Lower lobe of right lung (tissue), 2 donors: ENCODE data around the gene ZNF845. TPM values are rescaled to one million over a fixed set of nuclear protein-coding genes. Genes with fewer than 3 reads are reported as not detected.
"Not testable (repeated sequence)": the region's sequence is repeated elsewhere in the genome, so short reads cannot be mapped to it uniquely, and the experiment has no call there.

ENCODE experiments used
- ATAC-seq, 2 donors: fragments of 200-7000 bp; cut with Tn5 transposase; one replicate each; pipeline ENCODE4 v1.9.1; 2020 to 2022; ENCODE audit warnings: mild to moderate bottlenecking in 2 of 2, moderate library complexity in 2 of 2
- DNase-seq: peaks from one replicate; pipeline ENCODE4 v3.0.0-alpha.2; 2020
- H3K27ac ChIP-seq: fragments of 200-600 bp; one replicate; pipeline ENCODE4 v1.8.0; 2022
- H3K27me3 ChIP-seq: fragments of 200-600 bp; one replicate; pipeline ENCODE4 v1.8.0; 2022; ENCODE audit warnings: low read depth
- H3K36me3 ChIP-seq: fragments of 200-600 bp; one replicate; pipeline ENCODE4 v1.8.0; 2022; ENCODE audit warnings: mild to moderate bottlenecking
- H3K4me1 ChIP-seq: fragments of 200-600 bp; one replicate; pipeline ENCODE4 v1.8.0; 2022
- H3K4me3 ChIP-seq: fragments of 200-600 bp; one replicate; pipeline ENCODE4 v1.8.0; 2022; ENCODE audit warnings: mild to moderate bottlenecking
- H3K9me3 ChIP-seq: fragments of 200-600 bp; one replicate; pipeline ENCODE4 v1.8.0; 2022
- intact Hi-C: fragments of 100-400 bp; cut with DNase I; formaldehyde crosslinking; loops from one replicate; pipeline ENCODE4 v1.11.0; 2022
- total RNA-seq: library from RNA; stranded (reverse); fragmentation: NEBNext Ultra II Directional; extraction: Animal tissue kit (Norgen Biotek cat#: 25700); gene quantifications from one replicate; pipeline ENCODE4 v1.2.1, GENCODE V29; 2021
- TF ChIP-seq, protein P1 (sequence below): fragments of 200-600 bp; IDR thresholded peaks from one replicate; pipeline ENCODE4 v1.8.0; 2022; ENCODE audit warnings: antibody characterized with exemption, mild to moderate bottlenecking
- donor health status: DM: no; HTN: yes; CAD: no; lungs with severe emphysema.

ZNF845 gene
- total RNA-seq, 1 donor from 2014 or later = 8.4 TPM

DNA sequence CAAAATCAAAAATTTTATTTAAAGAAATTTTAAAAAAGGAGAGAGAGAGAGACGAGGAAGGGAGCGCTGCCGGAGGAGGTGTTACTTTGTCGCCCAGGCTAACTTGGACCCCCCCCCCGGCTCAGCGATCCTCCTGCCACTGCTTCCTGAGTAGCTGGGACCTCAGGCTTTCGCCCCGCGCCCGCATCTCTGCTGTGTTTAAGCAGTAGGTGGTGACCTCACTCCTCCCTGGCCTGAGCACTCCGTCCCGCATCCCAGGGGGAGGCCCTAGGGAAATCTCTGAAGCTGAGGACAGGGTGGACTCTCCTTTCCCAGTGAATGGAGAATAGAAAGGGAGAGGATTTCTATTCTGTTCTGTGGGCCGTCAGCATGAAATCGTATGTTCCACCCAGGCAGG is 485 bp upstream of the ZNF845 start:
- Histone ChIP-seq H3K4me1 (peaks cover 12% of the 10 kb centered on the region), H3K36me3 (no peaks in the 10 kb centered on the region), H3K9me3 (no peaks in the 10 kb centered on the region), H3K27me3 (peaks cover 3% of the 10 kb centered on the region), H3K4me3 (peak overlapping the region; percentile 81), H3K27ac (peak overlapping the region; percentile 83)
- DNase-seq (peak; percentile 66), ATAC-seq (peak; percentile 40 to 63)
- intact Hi-C loops = no loop called here
- TF ChIP-seq, protein P1, sequence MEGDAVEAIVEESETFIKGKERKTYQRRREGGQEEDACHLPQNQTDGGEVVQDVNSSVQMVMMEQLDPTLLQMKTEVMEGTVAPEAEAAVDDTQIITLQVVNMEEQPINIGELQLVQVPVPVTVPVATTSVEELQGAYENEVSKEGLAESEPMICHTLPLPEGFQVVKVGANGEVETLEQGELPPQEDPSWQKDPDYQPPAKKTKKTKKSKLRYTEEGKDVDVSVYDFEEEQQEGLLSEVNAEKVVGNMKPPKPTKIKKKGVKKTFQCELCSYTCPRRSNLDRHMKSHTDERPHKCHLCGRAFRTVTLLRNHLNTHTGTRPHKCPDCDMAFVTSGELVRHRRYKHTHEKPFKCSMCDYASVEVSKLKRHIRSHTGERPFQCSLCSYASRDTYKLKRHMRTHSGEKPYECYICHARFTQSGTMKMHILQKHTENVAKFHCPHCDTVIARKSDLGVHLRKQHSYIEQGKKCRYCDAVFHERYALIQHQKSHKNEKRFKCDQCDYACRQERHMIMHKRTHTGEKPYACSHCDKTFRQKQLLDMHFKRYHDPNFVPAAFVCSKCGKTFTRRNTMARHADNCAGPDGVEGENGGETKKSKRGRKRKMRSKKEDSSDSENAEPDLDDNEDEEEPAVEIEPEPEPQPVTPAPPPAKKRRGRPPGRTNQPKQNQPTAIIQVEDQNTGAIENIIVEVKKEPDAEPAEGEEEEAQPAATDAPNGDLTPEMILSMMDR = no peak

DNA sequence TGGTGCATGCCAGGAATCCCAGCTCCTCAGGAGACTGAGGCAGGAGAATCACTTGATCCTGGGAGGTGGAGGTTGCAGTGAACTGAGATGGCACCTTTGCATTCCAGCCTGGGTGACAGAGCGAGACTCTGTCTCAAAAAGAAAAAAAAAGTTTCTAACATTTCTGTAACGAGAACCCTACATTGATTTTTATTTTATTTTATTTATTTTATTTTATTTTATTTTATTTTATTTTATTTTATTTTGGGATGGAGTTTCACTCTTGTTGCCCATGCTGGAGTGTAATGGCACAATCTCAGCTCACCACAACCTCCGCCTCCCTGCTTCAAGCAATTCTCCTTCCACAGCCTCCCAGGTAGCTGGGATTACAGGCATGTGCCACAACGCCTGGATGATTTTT is 10.9 kb downstream of the ZNF845 start:
- H3K4me1 ChIP-seq, H3K4me3 ChIP-seq, DNase-seq, H3K27ac ChIP-seq, intact Hi-C loops, ATAC-seq, H3K27me3 ChIP-seq: not testable (repeated sequence)
- H3K9me3 ChIP-seq = peaks cover 55% of the 10 kb centered on the region
- H3K36me3 ChIP-seq = peaks cover 90% of the 10 kb centered on the region

DNA sequence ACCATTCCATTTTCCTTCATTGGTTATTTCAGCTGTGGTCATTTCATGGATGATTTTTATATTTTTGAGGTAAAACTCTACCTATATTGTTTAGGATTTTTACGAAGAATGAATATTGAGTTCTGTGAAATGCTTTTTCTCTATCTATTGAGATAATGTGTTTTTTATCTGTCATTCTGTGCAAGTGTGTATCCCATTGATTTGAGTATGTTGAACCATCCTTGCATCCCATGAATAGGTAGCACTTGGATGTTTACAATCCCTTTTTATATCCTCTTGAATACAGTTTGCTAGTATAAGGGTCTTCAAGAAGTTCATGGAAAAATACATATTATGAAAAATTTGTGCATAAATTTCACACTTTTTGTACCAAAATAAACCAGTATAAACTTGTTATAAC is 22.2 kb downstream of the ZNF845 start:
- no peak overlapping the region for H3K4me3 ChIP-seq
- DNase-seq = no peak
- no peak overlapping the region for H3K27ac ChIP-seq
- intact Hi-C loops = no loop called here
- H3K4me1 ChIP-seq = no peaks in the 10 kb centered on the region
- no peaks in the 10 kb centered on the region for H3K27me3 ChIP-seq
- peaks cover 75% of the 10 kb centered on the region for H3K9me3 ChIP-seq
- no peak for ATAC-seq
- TF ChIP-seq, protein P1 = no peak
- peaks cover 12% of the 10 kb centered on the region for H3K36me3 ChIP-seq

DNA sequence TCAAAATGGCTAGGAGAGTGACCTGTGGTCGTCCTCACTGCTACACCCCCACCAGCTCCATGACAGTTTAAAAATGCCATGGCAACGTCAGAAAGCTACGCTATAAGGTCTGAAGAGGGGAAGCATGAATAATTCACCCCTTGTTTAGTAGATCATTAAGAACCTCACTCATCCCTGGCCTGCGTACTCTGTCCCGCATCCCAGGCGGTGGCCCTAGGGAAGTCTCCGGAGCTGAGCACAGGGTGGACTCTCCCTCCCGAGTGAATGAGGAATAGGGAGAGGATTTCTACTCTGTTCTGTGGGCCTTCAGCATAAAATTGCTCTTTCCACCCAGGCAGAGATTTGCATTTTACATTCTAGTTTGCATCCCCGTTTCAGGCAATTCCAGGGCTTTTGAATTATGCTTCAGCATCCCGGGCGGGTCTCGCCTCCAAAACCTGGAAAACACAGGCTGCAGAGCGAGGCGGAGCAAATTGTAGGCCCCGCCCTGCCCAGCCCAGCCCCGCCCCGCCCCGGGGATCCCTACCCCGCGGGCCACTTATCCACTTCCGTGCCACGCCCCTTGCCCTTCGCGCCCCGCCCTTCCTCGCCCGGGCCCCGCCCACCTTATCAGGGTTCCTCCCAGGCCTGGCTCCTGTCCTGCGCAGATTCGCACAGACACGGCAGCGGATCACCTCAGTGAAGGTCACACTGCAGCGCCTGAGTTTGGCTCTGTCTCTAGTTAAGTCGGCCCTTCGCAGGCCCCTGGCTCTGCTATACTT is 24.5 kb downstream of the ZNF845 start:
- DNase-seq (no peak), ATAC-seq (no peak)
- intact Hi-C loops = no loop called here
- Histone ChIP-seq H3K27ac (no peak overlapping the region), H3K4me1 (no peaks in the 10 kb centered on the region), H3K27me3 (no peaks in the 10 kb centered on the region), H3K36me3 (no peaks in the 10 kb centered on the region), H3K9me3 (peaks cover 52% of the 10 kb centered on the region), H3K4me3 (no peak overlapping the region)
- TF ChIP-seq, protein P1 = no peak

DNA sequence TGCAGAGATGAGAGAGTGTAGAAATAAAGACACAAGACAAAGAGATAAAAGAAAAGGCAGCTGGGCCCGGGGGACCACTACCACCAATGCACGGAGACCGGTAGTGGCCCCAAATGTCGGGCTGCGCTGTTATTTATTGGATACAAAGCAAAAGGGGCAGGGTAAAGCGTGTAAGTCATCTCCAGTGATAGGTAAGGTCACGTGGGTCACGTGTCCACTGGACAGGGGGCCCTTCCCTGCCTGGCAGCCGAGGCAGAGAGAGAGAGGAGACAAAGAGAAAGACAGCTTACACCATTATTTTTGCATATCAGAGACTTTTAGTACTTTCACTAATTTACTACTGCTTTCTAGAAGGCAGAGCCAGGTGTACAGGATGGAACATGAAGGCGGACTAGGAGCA is 26.5 kb downstream of the ZNF845 start:
- peaks cover 31% of the 10 kb centered on the region for H3K9me3 ChIP-seq
- H3K27ac ChIP-seq, ATAC-seq, DNase-seq, intact Hi-C loops, H3K27me3 ChIP-seq, H3K4me3 ChIP-seq, H3K36me3 ChIP-seq, H3K4me1 ChIP-seq: not testable (repeated sequence)

DNA sequence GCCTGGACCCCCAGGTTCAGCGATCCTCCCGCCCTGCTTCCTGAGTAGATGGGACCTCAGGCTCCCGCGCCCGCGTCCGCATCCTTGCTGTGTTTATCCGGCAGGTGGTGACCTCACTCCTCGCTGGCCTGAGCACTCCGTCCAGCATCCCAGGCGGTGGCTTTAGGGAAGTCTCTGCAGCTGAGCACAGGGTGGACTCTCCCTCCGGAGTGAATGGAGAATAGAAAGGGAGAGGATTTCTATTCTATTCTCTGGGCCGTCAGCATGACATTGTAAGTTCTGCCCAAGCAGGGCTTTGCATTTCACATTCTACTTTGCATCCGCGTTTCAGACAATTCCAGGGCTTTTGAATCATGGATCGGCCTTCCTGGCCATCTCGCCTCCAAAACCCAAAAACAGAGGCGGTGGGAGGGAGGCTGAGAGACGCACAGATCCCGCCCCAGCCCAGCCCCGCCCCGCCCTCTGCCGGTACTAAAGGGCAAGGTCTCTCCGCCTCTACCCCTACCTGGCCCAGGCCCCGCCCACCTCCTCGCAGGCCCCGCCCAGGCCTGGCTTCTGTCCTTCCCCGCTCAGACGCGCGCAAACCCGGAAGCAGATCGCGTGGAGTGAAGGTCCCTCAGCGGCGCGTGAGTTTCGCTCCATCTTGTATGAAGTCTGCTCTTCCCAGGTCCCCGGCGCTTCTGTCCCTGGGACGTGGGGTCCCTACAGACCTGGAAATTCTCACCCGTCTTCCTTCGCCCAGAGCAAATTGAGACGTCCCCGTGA is 31.8 kb downstream of the ZNF845 start, which contains the start of gene ZNF525:
Gene ZNF525 (plus strand): TSS at position 572 of the 765 bp plus-strand sequence. CDS start 6,577 bp downstream, outside the sequence.
- Histone ChIP-seq H3K9me3 (no peaks in the 10 kb centered on the region), H3K27ac (peak within 1 kb of the TSS; percentile 66), H3K27me3 (no peaks in the 10 kb centered on the region), H3K4me1 (no peaks in the 10 kb centered on the region), H3K36me3 (no peaks in the 10 kb centered on the region), H3K4me3 (peak within 1 kb of the TSS; percentile 69)
- intact Hi-C loops = no loop called here
- TF ChIP-seq, protein P1 = peak; percentile 33
- DNase-seq (peak; percentile 95), ATAC-seq (peak; percentile 100)
